ENCODE data around the gene COTL1. TPM values are rescaled to one million over a fixed set of nuclear protein-coding genes. Genes with fewer than 3 reads are reported as not detected.

COTL1 gene
- total RNA-seq, 1 donor: 134 TPM

DNA sequence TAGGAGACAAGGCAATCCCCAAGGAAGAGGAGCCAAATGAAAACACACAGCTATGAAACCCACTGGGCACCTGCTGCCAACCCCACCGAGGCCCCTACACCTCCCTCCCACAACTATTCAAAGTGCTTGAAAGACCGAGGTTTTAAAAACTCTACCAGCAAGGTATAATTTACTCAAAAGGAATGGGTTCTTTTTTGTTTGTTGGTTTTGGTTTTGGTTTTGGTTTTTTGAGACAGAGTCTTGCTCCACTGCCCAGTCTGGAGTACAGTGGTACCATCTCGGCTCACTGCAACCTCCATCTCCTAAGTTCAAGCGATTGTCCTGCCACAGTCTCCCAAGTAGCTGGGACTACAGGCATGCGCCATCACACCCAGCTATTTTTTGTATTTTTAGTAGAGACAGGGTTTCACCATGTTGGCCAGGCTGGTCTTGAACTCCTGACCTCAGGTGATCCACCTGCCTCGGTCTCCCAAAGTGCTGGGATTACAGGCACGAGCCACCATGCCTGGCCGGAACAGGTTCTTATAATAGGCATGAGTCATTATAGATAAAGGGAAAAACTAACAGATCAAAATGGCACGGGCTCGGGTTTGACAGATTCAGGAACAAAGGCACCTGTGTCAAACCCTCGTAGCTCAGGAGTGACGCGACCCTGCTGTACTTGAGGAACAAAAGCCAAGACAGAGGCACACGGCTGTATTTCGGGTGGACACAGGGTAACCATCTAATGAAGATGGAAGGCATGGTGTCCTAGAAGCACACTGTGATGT is 40.7 kb downstream of the COTL1 start:
- H3K4me3 ChIP-seq (ENCODE audit: low read depth, low read length): no peak overlapping the region
- no peak for DNase-seq (ENCODE audit: low read depth)
- TF ChIP-seq, protein P1, sequence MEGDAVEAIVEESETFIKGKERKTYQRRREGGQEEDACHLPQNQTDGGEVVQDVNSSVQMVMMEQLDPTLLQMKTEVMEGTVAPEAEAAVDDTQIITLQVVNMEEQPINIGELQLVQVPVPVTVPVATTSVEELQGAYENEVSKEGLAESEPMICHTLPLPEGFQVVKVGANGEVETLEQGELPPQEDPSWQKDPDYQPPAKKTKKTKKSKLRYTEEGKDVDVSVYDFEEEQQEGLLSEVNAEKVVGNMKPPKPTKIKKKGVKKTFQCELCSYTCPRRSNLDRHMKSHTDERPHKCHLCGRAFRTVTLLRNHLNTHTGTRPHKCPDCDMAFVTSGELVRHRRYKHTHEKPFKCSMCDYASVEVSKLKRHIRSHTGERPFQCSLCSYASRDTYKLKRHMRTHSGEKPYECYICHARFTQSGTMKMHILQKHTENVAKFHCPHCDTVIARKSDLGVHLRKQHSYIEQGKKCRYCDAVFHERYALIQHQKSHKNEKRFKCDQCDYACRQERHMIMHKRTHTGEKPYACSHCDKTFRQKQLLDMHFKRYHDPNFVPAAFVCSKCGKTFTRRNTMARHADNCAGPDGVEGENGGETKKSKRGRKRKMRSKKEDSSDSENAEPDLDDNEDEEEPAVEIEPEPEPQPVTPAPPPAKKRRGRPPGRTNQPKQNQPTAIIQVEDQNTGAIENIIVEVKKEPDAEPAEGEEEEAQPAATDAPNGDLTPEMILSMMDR (IDR thresholded peaks at IDR 0.05; ENCODE audit: insufficient read depth, low read length): no peak

DNA sequence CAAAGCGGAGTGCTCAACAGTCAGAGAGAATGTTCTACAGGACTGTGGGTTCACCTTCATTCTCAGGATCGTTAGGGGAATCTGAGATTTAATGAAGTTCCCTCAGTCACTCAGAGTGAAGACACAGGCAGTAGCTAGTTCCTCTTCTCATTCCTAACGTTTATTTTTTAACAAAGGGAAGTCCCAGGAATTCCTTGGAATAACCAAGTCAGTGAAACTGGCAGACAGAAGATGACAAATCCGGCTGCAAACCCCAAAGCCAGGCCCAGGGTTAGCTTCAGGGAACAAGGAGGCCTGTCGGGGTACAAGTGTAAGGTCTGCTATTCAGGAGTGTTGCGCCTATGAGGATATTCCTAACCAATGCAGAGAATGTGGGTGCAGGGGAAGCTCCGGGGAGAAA is 42.0 kb downstream of the COTL1 start:
- no peak for DNase-seq (ENCODE audit: low read depth)
- H3K4me3 ChIP-seq (ENCODE audit: low read depth, low read length): no peak overlapping the region
- TF ChIP-seq, protein P1 (IDR thresholded peaks at IDR 0.05; ENCODE audit: insufficient read depth, low read length): no peak

DNA sequence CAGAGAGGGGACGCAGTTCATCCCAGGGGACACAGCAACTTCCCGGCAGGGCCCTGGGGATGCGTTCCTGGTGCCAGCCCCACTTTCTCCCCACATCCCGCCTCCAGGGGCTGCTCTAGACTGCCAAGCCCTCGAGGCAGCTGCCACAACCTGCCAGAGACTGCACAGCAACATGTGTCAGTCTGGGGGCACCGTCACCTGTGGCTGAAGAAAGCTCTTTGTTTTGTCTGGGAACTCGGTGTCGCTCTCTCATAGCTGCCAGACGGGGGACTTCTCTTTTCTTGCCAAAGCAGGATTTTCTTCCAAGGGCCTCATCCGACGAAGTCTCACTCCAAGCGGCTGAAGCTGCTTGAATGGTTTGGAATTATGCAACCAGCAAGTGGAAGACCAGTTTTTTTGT is 43.7 kb downstream of the COTL1 start:
- no peak for DNase-seq (ENCODE audit: low read depth)

DNA sequence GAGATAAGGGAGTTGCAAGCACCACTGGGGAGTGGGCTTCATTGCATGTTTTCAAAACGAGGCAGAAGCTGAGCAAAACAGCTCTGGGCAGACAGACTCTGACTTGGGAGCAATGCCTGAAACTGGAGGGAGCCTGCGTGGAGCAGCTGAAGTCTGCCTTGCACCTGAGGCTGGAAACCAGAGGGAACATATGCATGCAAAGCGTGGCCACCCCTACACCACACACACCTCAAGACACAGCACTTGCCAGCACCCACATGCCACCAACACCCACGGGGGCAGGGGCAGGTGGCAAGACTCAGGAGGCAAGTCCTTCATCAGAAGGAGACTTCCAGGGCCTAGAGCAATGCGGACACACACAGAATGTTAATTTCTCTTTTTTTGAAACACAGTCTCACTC is 45.8 kb downstream of the COTL1 start:
- TF ChIP-seq, protein P1 (IDR thresholded peaks at IDR 0.05; ENCODE audit: insufficient read depth, low read length): no peak
- DNase-seq (ENCODE audit: low read depth): no peak

More for the DNA sequence above, 43.7 kb downstream of the COTL1 start:
- TF ChIP-seq, protein P1 (IDR thresholded peaks at IDR 0.05; ENCODE audit: insufficient read depth, low read length): no peak
- H3K4me3 ChIP-seq (ENCODE audit: low read depth, low read length): no peak overlapping the region

DNA sequence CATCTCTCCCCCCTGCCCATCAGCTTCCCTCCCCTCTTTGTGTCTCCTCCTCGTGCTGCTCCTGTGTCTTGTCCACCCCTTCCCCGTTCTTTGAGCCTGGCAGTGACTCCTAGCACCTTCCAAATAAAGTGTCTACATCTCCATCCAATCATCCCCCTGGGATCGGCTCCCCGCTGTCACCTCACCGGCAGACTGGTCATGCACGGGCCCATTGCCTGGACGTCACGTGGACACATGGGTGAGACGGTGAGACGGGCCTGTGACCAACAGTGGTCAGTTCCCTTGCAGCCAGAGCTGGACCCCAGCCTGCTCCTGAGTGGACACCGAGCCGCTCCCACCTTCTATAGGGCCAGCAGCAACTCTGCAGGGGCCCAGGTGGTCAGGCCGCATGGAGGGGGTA is 46.4 kb downstream of the COTL1 start:
- TF ChIP-seq, protein P1 (IDR thresholded peaks at IDR 0.05; ENCODE audit: insufficient read depth, low read length): no peak
- no peak for DNase-seq (ENCODE audit: low read depth)

More for the DNA sequence above, 45.8 kb downstream of the COTL1 start:
- no peak overlapping the region for H3K4me3 ChIP-seq (ENCODE audit: low read depth, low read length)

DNA sequence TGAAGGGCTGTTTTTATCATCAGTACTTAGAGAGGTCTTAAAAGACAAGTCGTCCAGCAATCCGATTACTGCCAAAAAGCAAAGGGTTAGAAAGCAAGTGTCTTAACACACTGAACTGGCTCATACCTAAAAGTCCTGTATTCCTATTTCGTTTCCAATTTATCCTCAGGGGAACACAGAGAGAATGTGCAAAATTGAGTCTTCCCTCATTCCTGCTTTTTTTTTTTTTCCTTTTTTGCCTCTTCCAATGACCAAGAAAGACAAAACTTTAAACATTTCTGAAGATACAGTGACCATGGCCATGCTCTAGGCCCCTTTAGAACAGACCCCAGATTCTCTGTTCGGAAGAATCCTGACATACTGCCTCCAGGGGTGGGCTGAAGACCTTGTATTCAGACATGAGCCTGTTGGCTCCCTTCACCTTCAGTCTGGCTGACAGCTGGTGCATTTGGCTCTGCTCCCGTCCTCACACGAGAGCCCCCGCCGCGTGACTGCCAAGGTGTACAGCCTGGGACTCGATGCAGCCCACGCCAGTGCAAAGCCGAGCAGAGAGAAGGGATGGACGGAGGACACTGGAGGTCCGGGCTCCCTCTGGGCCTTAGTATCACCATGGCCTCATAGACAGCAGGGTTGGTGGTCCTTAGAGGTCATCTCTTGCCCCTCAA is 47.0 kb downstream of the COTL1 start:
- H3K4me3 ChIP-seq (ENCODE audit: low read depth, low read length): no peak overlapping the region
- TF ChIP-seq, protein P1 (IDR thresholded peaks at IDR 0.05; ENCODE audit: insufficient read depth, low read length): no peak
- no peak for DNase-seq (ENCODE audit: low read depth)

More for the DNA sequence above, 46.4 kb downstream of the COTL1 start:
- no peak overlapping the region for H3K4me3 ChIP-seq (ENCODE audit: low read depth, low read length)

Data from fibroblast of the aortic adventitia (primary cell).